NCI-H2081 treated with DMSO at 0.1 percent for 48 hours (cell line): ENCODE measurements around the gene GCDH.
"Not testable (repeated sequence)": the region's sequence is repeated elsewhere in the genome, so short reads cannot be mapped to it uniquely, and the experiment has no call there.

Experiments
- DNase-seq: peaks from one replicate; lab custom pipeline; 2025; lab: John Stamatoyannopoulos, UW

Gene GCDH

GRCh38 chr19:12907166-12907565, 16.2 kb downstream of the GCDH start:
- DNase-seq = no peak

GRCh38 chr19:12912571-12912970, 21.6 kb downstream of the GCDH start:
- peak; percentile 78 for DNase-seq

GRCh38 chr19:12913011-12913561, 22.1 kb downstream of the GCDH start:
- peak; percentile 95 for DNase-seq

- no peak for DNase-seq
Observed at GRCh38 chr19:12913851-12914690, 23.1 kb downstream of the GCDH start.

- DNase-seq = not testable (repeated sequence)
Observed at GRCh38 chr19:12915860-12916259, 24.9 kb downstream of the GCDH start.

- no peak for DNase-seq
Observed at GRCh38 chr19:12918253-12918652, 27.3 kb downstream of the GCDH start.

- DNase-seq = no peak
Observed at GRCh38 chr19:12921047-12921446, 30.1 kb downstream of the GCDH start.

- no peak for DNase-seq
Observed at GRCh38 chr19:12922959-12923358, 32.0 kb downstream of the GCDH start.

- DNase-seq = no peak
Observed at GRCh38 chr19:12924621-12925310, 33.8 kb downstream of the GCDH start.

- no peak for DNase-seq
Observed at GRCh38 chr19:12930002-12930645, 39.2 kb downstream of the GCDH start.

- no peak for DNase-seq
Observed at GRCh38 chr19:12932392-12933286, 41.7 kb downstream of the GCDH start.

- peak; percentile 46 for DNase-seq
Observed at GRCh38 chr19:12933287-12934072, 42.5 kb downstream of the GCDH start, which contains the start of gene FARSA. TSS of gene FARSA (minus strand) at chr19:12933711. CDS start at chr19:12933696, 15 bp downstream.

- no peak for DNase-seq
Observed at GRCh38 chr19:12935071-12935470, 44.1 kb downstream of the GCDH start.

- no peak for DNase-seq
Observed at GRCh38 chr19:12936582-12936981, 45.6 kb downstream of the GCDH start.

GRCh38 chr19:12937093-12937926, 46.4 kb downstream of the GCDH start:
- DNase-seq = no peak

GRCh38 chr19:12937927-12938778, 47.2 kb downstream of the GCDH start, which contains the start of gene CALR:
TSS of gene CALR (plus strand) at chr19:12938609. CDS start at chr19:12938680, 71 bp downstream.
- peak; percentile 92 for DNase-seq

GRCh38 chr19:12938779-12939601, 48.0 kb downstream of the GCDH start:
- no peak for DNase-seq

- no peak for DNase-seq
Observed at GRCh38 chr19:12939975-12940423, 49.0 kb downstream of the GCDH start.
